NCI-H2196 treated with DMSO at 0.1 percent for 48 hours (cell line): Measurements from ENCODE around the gene CDK13.

Experiments
- DNase-seq: peaks from one replicate; lab custom pipeline; 2025; ENCODE audit not compliant: unreplicated experiment; lab: John Stamatoyannopoulos, UW

CDK13 gene

GRCh38 chr7:39948956-39949928 is 814 bp upstream of the CDK13 start:
- peak; percentile 98 for DNase-seq

GRCh38 chr7:39950473-39951225 is 593 bp downstream of the CDK13 start:
- no peak for DNase-seq

- DNase-seq = no peak
Measured at GRCh38 chr7:39951226-39952194, 1.5 kb downstream of the CDK13 start.

- no peak for DNase-seq
Measured at GRCh38 chr7:39952374-39952773, 2.3 kb downstream of the CDK13 start.

- no peak for DNase-seq
Measured at GRCh38 chr7:39952803-39953202, 2.7 kb downstream of the CDK13 start.

- DNase-seq = no peak
Measured at GRCh38 chr7:39954694-39955093, 4.6 kb downstream of the CDK13 start.

- no peak for DNase-seq
Measured at GRCh38 chr7:39958038-39958437, 8.0 kb downstream of the CDK13 start.

GRCh38 chr7:39967406-39968161 is 17.5 kb downstream of the CDK13 start:
- DNase-seq = no peak

- no peak for DNase-seq
Measured at GRCh38 chr7:39969431-39969830, 19.4 kb downstream of the CDK13 start.

- no peak for DNase-seq
Measured at GRCh38 chr7:39971924-39972323, 21.9 kb downstream of the CDK13 start.

GRCh38 chr7:39973801-39974200 is 23.7 kb downstream of the CDK13 start:
- DNase-seq = no peak

- DNase-seq = no peak
Measured at GRCh38 chr7:39978230-39978934, 28.3 kb downstream of the CDK13 start.

- no peak for DNase-seq
Measured at GRCh38 chr7:39979406-39980073, 29.5 kb downstream of the CDK13 start.

- no peak for DNase-seq
Measured at GRCh38 chr7:39985398-39985918, 35.4 kb downstream of the CDK13 start.

GRCh38 chr7:39987641-39988347 is 37.7 kb downstream of the CDK13 start:
- DNase-seq = no peak

- no peak for DNase-seq
Measured at GRCh38 chr7:40000734-40001315, 50.8 kb downstream of the CDK13 start.

GRCh38 chr7:40001649-40002048 is 51.6 kb downstream of the CDK13 start:
- no peak for DNase-seq

GRCh38 chr7:40003597-40003996 is 53.5 kb downstream of the CDK13 start:
- DNase-seq = no peak
